Measurements from ENCODE around the gene BCL7B. TPM values are rescaled to one million over a fixed set of nuclear protein-coding genes. Genes with fewer than 3 reads are reported as not detected.
A peak's percentile ranks its signal among the peaks of the same experiment; 100 is the strongest.
"Not testable (repeated sequence)": the region's sequence is repeated elsewhere in the genome, so short reads cannot be mapped to it uniquely, and the experiment has no call there.

BCL7B gene
- total RNA-seq, 6 experiments from 2014 or later = 19.3 to 45.6 (median 21.3) TPM

GRCh38 chr7:73560109-73560835, 2.8 kb upstream of the BCL7B start:
- H3K36me3 ChIP-seq = peaks cover 0 to 2% (median 0%) of the 10 kb centered on the region in 4 donors
- no peak overlapping the region for H3K27ac ChIP-seq
- ATAC-seq (peak in 1 of 4 donors; percentile 28), DNase-seq (no peak)
- no peaks in the 10 kb centered on the region for H3K27me3 ChIP-seq
- WGBS (ENCODE audit: insufficient coverage, low coverage, low lambda C conversion rate, missing lambda C conversion rate) = 30% methylated on average over 10 of the region's 11 CpGs
- peaks cover 0 to 14% (median 8%) of the 10 kb centered on the region in 4 donors for H3K4me1 ChIP-seq
- no peak overlapping the region for H3K4me3 ChIP-seq
- intact Hi-C loops (cut with DNase I) = no loop called here
- no peak for TF ChIP-seq POLR2A (IDR thresholded peaks at IDR 0.05)
- TF ChIP-seq CTCF (IDR thresholded peaks at IDR 0.05) = no peak
- H3K9me3 ChIP-seq = no peaks in the 10 kb centered on the region

- peaks cover 0 to 28% (median 4%) of the 10 kb centered on the region in 4 donors for H3K36me3 ChIP-seq
- no CpG with 5 or more reads among the region's 36 CpGs for whole genome bisulfite sequencing (ENCODE audit: insufficient coverage, low coverage, low lambda C conversion rate, missing lambda C conversion rate)
- ATAC-seq (peak; percentile 92 to 98 (median 94)), DNase-seq (peak; percentile 96 to 97 (median 96))
- intact Hi-C loops (cut with DNase I) = loop anchor here (5.0 kb wide), 1 partner anchor 35 kb away; the partner anchor contains the start of gene BAZ1B (in 2 of the 2)
- H3K9me3 ChIP-seq = no peaks in the 10 kb centered on the region
- H3K4me1 ChIP-seq = peaks cover 0 to 16% (median 8%) of the 10 kb centered on the region in 4 donors
- TF ChIP-seq POLR2A (IDR thresholded peaks at IDR 0.05) (no peak), CTCF (IDR thresholded peaks at IDR 0.05) (no peak)
- H3K4me3 ChIP-seq = peak overlapping the region; percentile 58 to 69 (median 68)
- H3K27me3 ChIP-seq = no peaks in the 10 kb centered on the region
- H3K27ac ChIP-seq = peak overlapping the region; percentile 90 to 97 (median 93)
Observed at GRCh38 chr7:73557108-73557396, 438 bp downstream of the BCL7B start.

- intact Hi-C loops (cut with DNase I) = loop anchor here (5.0 kb wide), 1 partner anchor 34 kb away; the partner anchor contains the start of gene BAZ1B (in 2 of the 2)
- peaks cover 0 to 16% (median 8%) of the 10 kb centered on the region in 4 donors for H3K4me1 ChIP-seq
- no peaks in the 10 kb centered on the region for H3K27me3 ChIP-seq
- H3K4me3 ChIP-seq = peak overlapping the region; percentile 58 to 69 (median 68)
- ATAC-seq (no peak), DNase-seq (no peak)
- WGBS (ENCODE audit: insufficient coverage, low coverage, low lambda C conversion rate, missing lambda C conversion rate) = 25% methylated on average over 22 of the region's 28 CpGs
- no peak for TF ChIP-seq CTCF (IDR thresholded peaks at IDR 0.05)
- TF ChIP-seq POLR2A (IDR thresholded peaks at IDR 0.05) = no peak
- peak overlapping the region; percentile 52 to 97 (median 57) for H3K27ac ChIP-seq
- H3K36me3 ChIP-seq = peaks cover 0 to 34% (median 8%) of the 10 kb centered on the region in 4 donors
- H3K9me3 ChIP-seq = no peaks in the 10 kb centered on the region
Observed at GRCh38 chr7:73556208-73557107, 1.0 kb downstream of the BCL7B start.

- Histone ChIP-seq H3K27me3 (no peaks in the 10 kb centered on the region), H3K9me3 (no peaks in the 10 kb centered on the region), H3K4me1 (peaks cover 0 to 16% (median 8%) of the 10 kb centered on the region in 4 donors), H3K27ac (no peak overlapping the region), H3K36me3 (peaks cover 0 to 40% (median 12%) of the 10 kb centered on the region in 4 donors), H3K4me3 (no peak overlapping the region)
- TF ChIP-seq POLR2A (IDR thresholded peaks at IDR 0.05) (no peak), CTCF (IDR thresholded peaks at IDR 0.05) (no peak)
- DNase-seq = no peak
- 65% methylated on average over 6 of the region's 6 CpGs for WGBS (ENCODE audit: insufficient coverage, low coverage, low lambda C conversion rate, missing lambda C conversion rate)
- ATAC-seq = no peak
- intact Hi-C loops (cut with DNase I) = loop anchor here (5.0 kb wide), 1 partner anchor 33 kb away; the partner anchor contains the start of gene BAZ1B (in 2 of the 2)
Observed at GRCh38 chr7:73555411-73555982, 2.0 kb downstream of the BCL7B start.

GRCh38 chr7:73550093-73550492, 7.4 kb downstream of the BCL7B start:
- intact Hi-C loops (cut with DNase I); H3K27ac ChIP-seq; H3K9me3 ChIP-seq; H3K4me1 ChIP-seq; H3K4me3 ChIP-seq; H3K27me3 ChIP-seq; ATAC-seq; DNase-seq: not testable (repeated sequence)
- WGBS (ENCODE audit: insufficient coverage, low coverage, low lambda C conversion rate, missing lambda C conversion rate) = 82% methylated on average over 4 of the region's 5 CpGs
- H3K36me3 ChIP-seq = peaks cover 0 to 42% (median 24%) of the 10 kb centered on the region in 4 donors
